Measurements from ENCODE around the gene ITGA3. TPM values are rescaled to one million over a fixed set of nuclear protein-coding genes. Genes with fewer than 3 reads are reported as not detected.

ITGA3 gene
- total RNA-seq, 1 experiment from 2014 or later, result 22.5 TPM

DNA sequence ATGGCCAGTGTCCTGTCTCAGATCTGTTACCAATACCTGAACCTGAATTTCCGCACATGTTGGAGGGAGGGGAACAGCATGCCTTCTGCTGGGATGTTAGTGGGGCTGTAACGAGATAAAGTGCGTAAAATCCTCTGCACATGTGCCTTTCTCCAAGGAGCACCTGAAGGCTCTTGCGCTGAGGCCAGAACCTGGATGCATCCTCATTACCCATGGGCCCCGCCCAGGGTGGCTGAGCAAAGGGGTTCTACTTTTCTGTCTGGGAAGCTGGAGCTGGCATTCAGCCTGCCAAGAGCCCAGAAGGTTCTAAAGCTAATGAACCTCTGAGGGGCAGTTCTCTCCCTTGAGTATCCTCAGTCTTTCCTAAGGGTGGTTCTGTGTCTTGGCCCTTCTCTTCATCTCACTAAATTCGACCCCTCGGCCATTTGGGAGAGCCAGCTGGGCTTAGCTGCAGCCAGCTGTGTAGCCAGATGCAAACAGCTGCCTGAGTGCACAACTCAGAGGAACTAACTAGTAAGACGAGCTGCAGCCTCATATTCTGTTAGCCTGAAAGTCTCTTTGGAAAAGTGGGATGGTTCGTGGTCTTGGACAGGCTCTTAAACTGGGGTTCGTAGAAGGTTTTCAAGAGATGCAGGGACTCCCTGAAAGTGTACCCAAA lies 2.5 kb downstream of the ITGA3 start:
- DNase-seq, result no peak
- TF ChIP-seq CTCF (conservative IDR thresholded peaks at IDR 0.05), result no peak

More for the DNA sequence above, 2.5 kb downstream of the ITGA3 start:
- no peak overlapping the region for H2BK120ac ChIP-seq (ENCODE audit: low read depth, low read length, poor library complexity, severe bottlenecking)
- H3K4me2 ChIP-seq (ENCODE audit: insufficient read depth, insufficient read length, low read length), result no peak overlapping the region
- H3K27me3 ChIP-seq (ENCODE audit: insufficient read depth, low read length), result no peaks in the 10 kb centered on the region
- Mint-ChIP-seq H3K9me3 (no peaks in the 10 kb centered on the region), H3K36me3 (ENCODE audit: insufficient read depth in 1 of 3, low read depth in 3 of 3) (no peaks in the 10 kb centered on the region), H3K27ac (no peak overlapping the region; a peak in 1 of 7 replicates), H3K27me3 (ENCODE audit: low read depth) (peaks cover 18% of the 10 kb centered on the region), H3K4me3 (peak overlapping the region in 1 of 2 experiments; percentile 69; a peak in 2 of 5 replicates), H3K4me1 (peaks cover 28 to 35% of the 10 kb centered on the region in 2 experiments)
- H3T11ph ChIP-seq (ENCODE audit: low read length), result no peak overlapping the region
- H4K5ac ChIP-seq (ENCODE audit: insufficient read length, low read depth, low read length), result no peak overlapping the region
- no peak overlapping the region for H2BK5ac ChIP-seq (ENCODE audit: insufficient read length, low read length)
- H4K20me1 ChIP-seq (ENCODE audit: control insufficient read depth, insufficient read depth, insufficient read length), result no peaks in the 10 kb centered on the region
- H2AFZ ChIP-seq (ENCODE audit: low read length), result no peak overlapping the region
- H3K79me2 ChIP-seq (ENCODE audit: insufficient read depth, low read length), result no peaks in the 10 kb centered on the region
- no peak overlapping the region for H3K4ac ChIP-seq (ENCODE audit: low read depth, low read length)
- peaks cover 4% of the 10 kb centered on the region; the same call in 1 of the 2 replicates for H3K4me1 ChIP-seq (ENCODE audit: insufficient read depth, low read length)
- no peak overlapping the region for H4K91ac ChIP-seq (ENCODE audit: insufficient read length, low read depth, low read length)
- no peak overlapping the region for H2BK20ac ChIP-seq (ENCODE audit: low read depth, low read length, poor library complexity, severe bottlenecking)
- H3K79me1 ChIP-seq (ENCODE audit: insufficient read depth, low read depth, low read length, poor library complexity, severe bottlenecking), result no peaks in the 10 kb centered on the region
- no peak overlapping the region for H3K56ac ChIP-seq (ENCODE audit: insufficient read length, low read depth, low read length)
- H2BK12ac ChIP-seq (ENCODE audit: insufficient read length, low read depth, low read length), result no peak overlapping the region
- H3K23me2 ChIP-seq (ENCODE audit: insufficient read length, low read depth, low read length, poor library complexity, severe bottlenecking), result peaks cover 15% of the 10 kb centered on the region
- no peak overlapping the region for H4K8ac ChIP-seq (replicated peaks; ENCODE audit: insufficient read length, low read depth, low read length)
- H3K27ac ChIP-seq (ENCODE audit: insufficient read length, low read depth, low read length), result no peak overlapping the region
- no peak overlapping the region for H3K18ac ChIP-seq (ENCODE audit: insufficient read length, low read depth, low read length)
- no CpG with 5 or more reads among the region's 10 CpGs for WGBS (ENCODE audit: extremely low coverage, insufficient read length, low lambda C conversion rate)
- no peaks in the 10 kb centered on the region for H3K9me3 ChIP-seq (ENCODE audit: control insufficient read depth, low read depth, low read length)
- H2BK15ac ChIP-seq (ENCODE audit: low read depth, low read length), result no peak overlapping the region
- H3K9ac ChIP-seq (ENCODE audit: extremely low read depth, insufficient read length, low read length), result no peak overlapping the region
- no peak overlapping the region for H2AK5ac ChIP-seq (ENCODE audit: insufficient read length, low read length)
- no peak overlapping the region for H3K23ac ChIP-seq (ENCODE audit: insufficient read length, low read depth, low read length)
- H3K14ac ChIP-seq (ENCODE audit: insufficient read depth, low read length), result no peak overlapping the region
